Endothelial cell of umbilical vein (primary cell): Measurements from ENCODE around the gene KRTAP2-1.
"Not testable (repeated sequence)": the region's sequence is repeated elsewhere in the genome, so short reads cannot be mapped to it uniquely, and the experiment has no call there.

Source experiments
- EZH2 ChIP-seq: IDR thresholded peaks from 2 replicates; pipeline ENCODE4 v1.6.1; 2012; ENCODE audit warnings: borderline replicate concordance, low read depth, mild to moderate bottlenecking, moderate library complexity, low read length, inconsistent platforms; ENCODE audit not compliant: severe bottlenecking
- FOS ChIP-seq: IDR thresholded peaks from 2 replicates; pipeline ENCODE4 v1.6.1; 2011; ENCODE audit warnings: mild to moderate bottlenecking, low read length, moderate library complexity, borderline replicate concordance; ENCODE audit not compliant: insufficient read depth
- JUN ChIP-seq: IDR thresholded peaks from 2 replicates; pipeline ENCODE4 v1.6.1; 2011; ENCODE audit warnings: borderline replicate concordance, low read depth; ENCODE audit not compliant: insufficient read length, insufficient read depth
- MYC ChIP-seq: IDR thresholded peaks from one replicate; pipeline ENCODE4 v1.6.1; 2011; ENCODE audit warnings: mild to moderate bottlenecking, low read depth, low read length
- POLR2A ChIP-seq: IDR thresholded peaks from 2 replicates; pipeline ENCODE4 v1.6.1; 2012; ENCODE audit warnings: low read depth, mild to moderate bottlenecking, control low read depth, low read length
- POLR2AphosphoS5 ChIP-seq: IDR thresholded peaks from 2 replicates; pipeline ENCODE4 v1.6.1; 2012; ENCODE audit warnings: low read depth, mild to moderate bottlenecking, control low read depth, low read length, moderate library complexity; ENCODE audit not compliant: insufficient read depth
- TF ChIP-seq, protein P1 (sequence below), 2 donors: IDR thresholded peaks; 1 replicate in 1 of 2; 2 replicates in 1 of 2; pipeline ENCODE4 v1.5.1; 2011; ENCODE audit warnings: low read length in 2 of 2, mild to moderate bottlenecking in 2 of 2, moderate library complexity in 2 of 2, control low read depth in 1 of 2, inconsistent platforms in 1 of 2, low read depth in 1 of 2; ENCODE audit not compliant: insufficient read depth in 1 of 2; ENCODE audit errors: extremely low read depth in 1 of 2

DNA sequence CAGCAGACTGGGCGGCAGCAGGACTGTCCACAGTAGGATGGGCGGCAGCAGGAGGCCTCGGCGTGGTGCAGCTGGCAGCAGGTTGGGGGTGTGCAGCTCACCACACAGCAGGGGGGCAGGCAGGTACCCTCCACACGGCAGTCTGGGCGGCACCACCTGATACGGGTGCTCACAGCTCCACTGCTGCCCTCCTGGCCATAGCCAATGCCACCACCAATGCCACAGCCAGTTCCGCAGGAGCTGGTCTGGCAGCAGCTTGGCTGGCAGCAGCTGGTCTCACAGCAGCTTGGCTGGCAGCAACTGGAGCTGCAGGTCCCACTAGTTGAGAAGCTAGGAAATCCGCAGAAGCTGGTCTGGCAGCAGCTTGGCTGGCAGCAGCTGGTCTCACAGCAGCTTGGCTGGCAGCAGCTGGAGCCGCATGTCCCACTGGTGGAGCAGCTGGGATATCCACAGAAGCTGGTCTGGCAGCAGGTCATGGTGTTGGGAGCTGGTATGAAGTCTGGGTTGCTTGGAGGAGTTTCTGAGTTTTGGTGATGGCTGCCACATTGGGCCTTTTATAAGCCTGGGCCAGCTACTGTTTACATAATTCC, 12.7 kb downstream of the KRTAP2-1 start, which contains the start of gene KRTAP1-3:
- TF ChIP-seq POLR2AphosphoS5, FOS, POLR2A, MYC, JUN, EZH2: not testable (repeated sequence)
- TF ChIP-seq, protein P1, sequence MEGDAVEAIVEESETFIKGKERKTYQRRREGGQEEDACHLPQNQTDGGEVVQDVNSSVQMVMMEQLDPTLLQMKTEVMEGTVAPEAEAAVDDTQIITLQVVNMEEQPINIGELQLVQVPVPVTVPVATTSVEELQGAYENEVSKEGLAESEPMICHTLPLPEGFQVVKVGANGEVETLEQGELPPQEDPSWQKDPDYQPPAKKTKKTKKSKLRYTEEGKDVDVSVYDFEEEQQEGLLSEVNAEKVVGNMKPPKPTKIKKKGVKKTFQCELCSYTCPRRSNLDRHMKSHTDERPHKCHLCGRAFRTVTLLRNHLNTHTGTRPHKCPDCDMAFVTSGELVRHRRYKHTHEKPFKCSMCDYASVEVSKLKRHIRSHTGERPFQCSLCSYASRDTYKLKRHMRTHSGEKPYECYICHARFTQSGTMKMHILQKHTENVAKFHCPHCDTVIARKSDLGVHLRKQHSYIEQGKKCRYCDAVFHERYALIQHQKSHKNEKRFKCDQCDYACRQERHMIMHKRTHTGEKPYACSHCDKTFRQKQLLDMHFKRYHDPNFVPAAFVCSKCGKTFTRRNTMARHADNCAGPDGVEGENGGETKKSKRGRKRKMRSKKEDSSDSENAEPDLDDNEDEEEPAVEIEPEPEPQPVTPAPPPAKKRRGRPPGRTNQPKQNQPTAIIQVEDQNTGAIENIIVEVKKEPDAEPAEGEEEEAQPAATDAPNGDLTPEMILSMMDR (IDR thresholded peaks at IDR 0.05; ENCODE audit: extremely low read depth in 1 of 2, insufficient read depth in 1 of 2, low read depth in 1 of 2, low read length in 2 of 2) = not testable (repeated sequence)
